NCI-H1417 treated with DMSO at 0.1 percent for 48 hours (cell line): ENCODE measurements around the gene TUBB.
"Not testable (repeated sequence)": the region's sequence is repeated elsewhere in the genome, so short reads cannot be mapped to it uniquely, and the experiment has no call there.

ENCODE experiments used
- DNase-seq: peaks from one replicate; lab custom pipeline; 2025; lab: John Stamatoyannopoulos, UW

The TUBB gene

DNA sequence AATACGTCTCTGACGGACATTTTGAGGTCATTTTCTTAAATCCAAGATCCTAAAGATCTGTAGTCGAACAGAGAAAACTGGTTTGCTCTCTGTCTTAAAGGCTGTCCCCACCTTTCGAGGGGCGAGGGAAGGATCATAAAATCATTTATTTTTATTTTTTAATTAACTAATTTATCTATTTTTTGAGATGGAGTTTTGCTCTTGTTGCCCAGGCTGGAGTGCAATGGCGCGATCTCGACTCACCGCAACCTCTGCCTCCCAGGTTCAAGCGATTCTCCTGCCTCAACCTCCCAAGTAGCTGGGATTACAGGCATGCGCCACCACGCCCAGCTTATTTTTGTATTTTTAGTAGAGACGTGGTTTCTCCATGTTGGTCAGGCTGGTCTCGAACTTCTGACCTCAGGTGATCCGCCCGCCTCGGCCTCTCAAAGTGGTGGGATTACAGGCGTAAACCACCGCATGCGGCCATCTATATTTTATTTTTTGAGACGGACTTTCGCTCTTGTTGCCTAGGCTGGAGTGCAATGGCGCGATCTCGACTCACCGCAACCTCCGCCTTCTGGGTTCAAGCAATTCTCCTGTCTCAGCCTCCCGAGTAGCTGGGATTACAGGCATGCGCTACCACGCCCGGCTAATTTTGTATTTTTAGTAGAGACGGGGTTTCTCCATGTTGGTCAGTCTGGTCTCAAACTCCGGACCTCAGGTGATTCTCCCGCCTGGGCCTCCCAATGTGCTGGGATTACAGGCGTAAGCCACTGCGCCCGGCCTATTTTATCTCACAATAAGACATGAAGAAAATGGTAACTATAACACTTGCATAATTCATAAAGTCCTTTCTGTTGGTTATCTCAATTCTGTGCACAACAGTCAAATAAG is 2.1 kb upstream of the TUBB start:
- not testable (repeated sequence) for DNase-seq

DNA sequence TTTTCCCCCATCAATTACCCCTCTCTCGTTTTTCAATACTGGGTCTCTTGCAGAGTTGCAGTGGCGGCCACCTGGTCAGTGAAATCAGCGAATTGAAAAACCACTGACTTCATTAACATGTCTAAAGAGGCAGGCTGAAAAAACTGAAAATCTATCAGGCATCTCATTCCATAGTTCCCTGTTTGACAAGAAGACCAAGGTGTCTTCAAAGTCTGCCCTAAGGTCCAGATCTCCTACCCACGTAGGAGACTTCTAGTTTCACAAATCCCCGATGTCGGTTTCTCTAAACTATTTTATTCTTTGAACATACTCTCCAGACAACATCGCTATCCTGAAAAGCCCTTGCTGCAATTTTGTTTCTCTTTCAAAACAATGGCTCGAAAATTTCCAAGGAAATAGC is 796 bp upstream of the TUBB start:
- DNase-seq: no peak

DNA sequence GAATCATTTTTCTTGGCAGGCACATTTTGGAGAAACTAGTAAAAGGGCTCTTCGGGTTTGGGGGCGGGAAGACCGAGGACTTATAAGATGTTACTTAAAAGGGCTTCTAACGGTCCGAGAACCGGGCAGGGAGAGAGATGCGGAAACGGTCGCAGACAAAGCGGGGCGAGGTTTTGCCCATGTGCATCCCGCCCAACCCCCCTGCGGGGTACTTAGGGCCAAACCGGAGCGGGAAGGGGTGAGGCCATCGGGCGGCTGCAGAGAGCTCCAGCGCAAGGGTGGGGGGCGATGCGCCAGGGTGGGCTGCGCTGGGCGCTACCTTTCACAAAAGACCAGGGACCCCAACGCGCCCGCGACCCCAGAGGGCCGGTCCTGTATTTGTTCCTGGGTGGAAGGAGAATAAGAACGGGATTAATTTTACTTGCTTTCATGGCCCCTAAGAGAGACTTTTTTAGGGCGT is 616 bp downstream of the TUBB start:
- DNase-seq: no peak

DNA sequence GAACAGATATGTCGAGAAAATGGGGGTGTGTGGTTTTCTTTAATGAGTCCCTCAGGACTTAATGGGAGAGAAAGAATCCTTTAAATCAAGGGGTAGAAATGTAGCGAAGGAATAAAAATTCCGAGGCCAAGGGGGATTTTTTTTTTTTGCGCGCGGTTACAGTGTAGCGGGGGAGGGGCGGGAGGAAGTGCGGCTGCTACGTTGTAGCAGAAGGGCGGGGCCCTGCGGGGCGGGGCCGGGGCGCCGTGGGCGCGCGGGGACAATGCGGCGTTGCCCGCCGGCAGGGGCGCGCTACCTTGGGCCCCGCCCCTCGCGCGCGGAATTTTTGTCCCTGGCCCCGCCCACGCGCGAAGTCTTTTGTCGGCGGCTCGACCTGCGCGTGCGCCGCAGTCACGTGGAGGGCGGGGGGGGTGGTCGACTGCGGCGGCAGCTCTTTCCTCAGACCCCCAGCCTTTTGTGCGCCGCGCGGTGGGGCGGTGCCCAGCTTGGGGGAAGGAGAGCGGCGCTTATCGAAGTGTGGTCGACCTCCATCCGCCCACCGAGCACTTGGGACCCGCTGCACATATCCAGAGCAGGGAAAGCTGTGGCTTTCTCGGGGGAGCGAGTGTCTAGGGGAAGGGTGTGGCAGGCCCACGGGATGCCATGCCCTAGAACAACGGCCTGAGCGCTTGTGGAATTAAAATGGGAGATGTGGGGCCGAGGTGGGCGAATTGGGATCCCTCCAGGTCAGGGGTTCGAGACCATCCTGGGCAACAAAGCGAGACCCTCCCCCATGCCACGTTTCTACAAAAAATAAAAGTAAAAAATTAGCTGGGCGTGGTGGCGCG is 1.3 kb downstream of the TUBB start:
- peak; percentile 55 for DNase-seq

DNA sequence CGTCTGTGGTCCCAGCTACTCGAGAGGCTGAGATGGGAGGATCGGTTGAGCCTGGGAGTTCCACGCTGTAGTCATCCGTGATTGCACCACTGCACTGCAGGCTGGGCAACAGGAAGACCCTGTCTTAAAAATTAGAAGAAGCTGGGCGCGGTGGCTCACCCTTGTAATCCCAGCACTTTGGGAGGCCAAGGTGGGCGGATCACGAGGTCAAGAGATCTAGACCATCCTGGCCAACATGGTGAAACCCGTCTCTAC is 1.8 kb downstream of the TUBB start:
- not testable (repeated sequence) for DNase-seq

DNA sequence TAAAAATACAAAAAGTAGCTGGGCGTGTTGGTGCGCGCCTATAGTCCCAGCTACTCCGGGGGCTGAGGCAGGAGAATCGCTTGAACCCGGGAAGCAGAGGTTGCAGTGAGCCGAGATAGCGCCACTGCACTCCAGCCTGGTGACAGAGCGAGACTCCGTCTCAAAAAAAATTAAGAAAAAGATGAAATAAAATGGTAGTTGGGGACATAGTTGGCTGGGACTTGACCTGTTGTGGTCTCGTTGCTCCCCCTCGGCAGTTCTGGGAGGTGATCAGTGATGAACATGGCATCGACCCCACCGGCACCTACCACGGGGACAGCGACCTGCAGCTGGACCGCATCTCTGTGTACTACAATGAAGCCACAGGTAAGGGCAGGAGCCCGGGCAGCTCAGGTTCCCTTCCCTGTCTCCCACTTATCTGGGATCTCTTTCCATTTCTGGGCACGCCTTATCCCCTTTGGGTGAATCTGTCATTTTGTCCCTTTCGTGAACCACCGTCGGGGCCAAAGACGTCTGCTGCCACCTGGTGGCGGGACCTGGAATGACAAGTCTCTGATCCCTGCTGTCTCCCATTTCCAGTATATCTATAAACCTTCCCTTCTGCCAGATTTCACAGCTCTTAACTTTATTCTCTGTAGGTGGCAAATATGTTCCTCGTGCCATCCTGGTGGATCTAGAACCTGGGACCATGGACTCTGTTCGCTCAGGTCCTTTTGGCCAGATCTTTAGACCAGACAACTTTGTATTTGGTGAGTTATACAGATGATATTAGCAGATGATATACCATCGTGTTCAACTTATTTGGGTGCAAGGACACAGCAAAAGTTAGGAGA is 2.3 kb downstream of the TUBB start:
- DNase-seq: no peak

DNA sequence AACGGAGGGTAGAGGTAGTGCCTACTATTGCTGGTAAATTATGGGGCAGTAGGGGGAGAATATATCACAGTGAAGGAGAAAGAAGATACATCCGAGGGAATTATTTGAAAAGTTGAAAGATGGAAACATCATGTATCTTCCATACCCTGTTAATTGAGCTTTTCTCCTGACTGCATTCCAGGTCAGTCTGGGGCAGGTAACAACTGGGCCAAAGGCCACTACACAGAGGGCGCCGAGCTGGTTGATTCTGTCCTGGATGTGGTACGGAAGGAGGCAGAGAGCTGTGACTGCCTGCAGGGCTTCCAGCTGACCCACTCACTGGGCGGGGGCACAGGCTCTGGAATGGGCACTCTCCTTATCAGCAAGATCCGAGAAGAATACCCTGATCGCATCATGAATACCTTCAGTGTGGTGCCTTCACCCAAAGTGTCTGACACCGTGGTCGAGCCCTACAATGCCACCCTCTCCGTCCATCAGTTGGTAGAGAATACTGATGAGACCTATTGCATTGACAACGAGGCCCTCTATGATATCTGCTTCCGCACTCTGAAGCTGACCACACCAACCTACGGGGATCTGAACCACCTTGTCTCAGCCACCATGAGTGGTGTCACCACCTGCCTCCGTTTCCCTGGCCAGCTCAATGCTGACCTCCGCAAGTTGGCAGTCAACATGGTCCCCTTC is 3.1 kb downstream of the TUBB start:
- not testable (repeated sequence) for DNase-seq

DNA sequence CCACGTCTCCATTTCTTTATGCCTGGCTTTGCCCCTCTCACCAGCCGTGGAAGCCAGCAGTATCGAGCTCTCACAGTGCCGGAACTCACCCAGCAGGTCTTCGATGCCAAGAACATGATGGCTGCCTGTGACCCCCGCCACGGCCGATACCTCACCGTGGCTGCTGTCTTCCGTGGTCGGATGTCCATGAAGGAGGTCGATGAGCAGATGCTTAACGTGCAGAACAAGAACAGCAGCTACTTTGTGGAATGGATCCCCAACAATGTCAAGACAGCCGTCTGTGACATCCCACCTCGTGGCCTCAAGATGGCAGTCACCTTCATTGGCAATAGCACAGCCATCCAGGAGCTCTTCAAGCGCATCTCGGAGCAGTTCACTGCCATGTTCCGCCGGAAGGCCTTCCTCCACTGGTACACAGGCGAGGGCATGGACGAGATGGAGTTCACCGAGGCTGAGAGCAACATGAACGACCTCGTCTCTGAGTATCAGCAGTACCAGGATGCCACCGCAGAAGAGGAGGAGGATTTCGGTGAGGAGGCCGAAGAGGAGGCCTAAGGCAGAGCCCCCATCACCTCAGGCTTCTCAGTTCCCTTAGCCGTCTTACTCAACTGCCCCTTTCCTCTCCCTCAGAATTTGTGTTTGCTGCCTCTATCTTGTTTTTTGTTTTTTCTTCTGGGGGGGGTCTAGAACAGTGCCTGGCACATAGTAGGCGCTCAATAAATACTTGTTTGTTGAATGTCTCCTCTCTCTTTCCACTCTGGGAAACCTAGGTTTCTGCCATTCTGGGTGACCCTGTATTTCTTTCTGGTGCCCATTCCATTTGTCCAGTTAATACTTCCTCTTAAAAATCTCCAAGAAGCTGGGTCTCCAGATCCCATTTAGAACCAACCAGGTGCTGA is 3.9 kb downstream of the TUBB start:
- not testable (repeated sequence) for DNase-seq

DNA sequence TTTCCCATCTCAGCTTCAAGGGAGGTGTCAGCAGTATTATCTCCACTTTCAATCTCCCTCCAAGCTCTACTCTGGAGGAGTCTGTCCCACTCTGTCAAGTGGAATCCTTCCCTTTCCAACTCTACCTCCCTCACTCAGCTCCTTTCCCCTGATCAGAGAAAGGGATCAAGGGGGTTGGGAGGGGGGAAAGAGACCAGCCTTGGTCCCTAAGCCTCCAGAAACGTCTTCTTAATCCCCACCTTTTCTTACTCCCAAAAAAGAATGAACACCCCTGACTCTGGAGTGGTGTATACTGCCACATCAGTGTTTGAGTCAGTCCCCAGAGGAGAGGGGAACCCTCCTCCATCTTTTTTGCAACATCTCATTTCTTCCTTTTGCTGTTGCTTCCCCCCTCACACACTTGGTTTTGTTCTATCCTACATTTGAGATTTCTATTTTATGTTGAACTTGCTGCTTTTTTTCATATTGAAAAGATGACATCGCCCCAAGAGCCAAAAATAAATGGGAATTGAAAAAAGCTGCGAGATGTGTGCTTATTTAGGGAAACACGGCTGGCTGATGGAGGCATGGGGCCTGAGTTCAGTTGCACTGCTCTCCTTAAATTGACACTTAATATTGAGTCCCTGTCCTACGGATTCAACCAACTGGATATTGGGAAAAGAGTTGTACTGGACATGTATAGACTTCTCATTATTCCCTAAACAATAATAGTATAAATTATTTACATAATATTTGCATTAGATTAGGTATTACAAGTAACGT is 4.9 kb downstream of the TUBB start:
- DNase-seq: no peak

DNA sequence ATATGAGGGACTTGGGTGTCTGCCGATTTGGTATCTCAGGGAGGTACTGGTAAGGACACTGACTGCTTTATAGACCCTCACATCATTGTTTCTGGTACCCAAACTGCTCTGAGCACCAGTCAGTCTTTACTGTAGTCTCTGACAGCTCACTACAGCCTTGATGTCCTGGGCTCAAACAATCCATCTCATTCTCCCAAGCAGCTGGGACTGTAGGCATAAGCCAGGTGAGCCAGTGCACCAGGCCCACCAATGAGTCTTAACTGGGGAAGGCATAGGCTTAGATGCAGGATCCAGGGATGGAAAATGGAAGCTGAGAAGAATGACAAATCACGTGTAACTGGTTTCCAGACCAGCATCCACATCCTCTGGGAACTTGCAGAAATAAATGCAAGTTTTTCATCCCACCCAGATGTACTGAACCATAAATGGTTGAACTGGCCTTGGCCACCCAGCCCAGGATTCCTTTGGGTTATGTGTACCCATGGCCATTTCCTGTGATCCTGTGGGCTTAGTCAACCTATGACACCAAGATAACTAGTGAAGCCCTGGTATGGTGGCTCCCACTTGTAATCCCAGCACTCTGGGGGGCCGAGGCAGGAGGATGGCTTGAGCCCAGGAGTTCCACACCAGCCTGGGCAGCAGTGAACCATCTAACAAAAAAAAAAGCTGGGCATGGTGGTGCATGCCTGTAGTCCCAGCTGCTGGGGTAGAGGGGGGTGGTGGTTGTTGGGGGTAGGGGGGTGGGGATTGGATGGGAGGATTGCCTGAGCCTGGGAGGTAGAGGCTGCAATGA is 5.8 kb downstream of the TUBB start:
- DNase-seq: no peak

DNA sequence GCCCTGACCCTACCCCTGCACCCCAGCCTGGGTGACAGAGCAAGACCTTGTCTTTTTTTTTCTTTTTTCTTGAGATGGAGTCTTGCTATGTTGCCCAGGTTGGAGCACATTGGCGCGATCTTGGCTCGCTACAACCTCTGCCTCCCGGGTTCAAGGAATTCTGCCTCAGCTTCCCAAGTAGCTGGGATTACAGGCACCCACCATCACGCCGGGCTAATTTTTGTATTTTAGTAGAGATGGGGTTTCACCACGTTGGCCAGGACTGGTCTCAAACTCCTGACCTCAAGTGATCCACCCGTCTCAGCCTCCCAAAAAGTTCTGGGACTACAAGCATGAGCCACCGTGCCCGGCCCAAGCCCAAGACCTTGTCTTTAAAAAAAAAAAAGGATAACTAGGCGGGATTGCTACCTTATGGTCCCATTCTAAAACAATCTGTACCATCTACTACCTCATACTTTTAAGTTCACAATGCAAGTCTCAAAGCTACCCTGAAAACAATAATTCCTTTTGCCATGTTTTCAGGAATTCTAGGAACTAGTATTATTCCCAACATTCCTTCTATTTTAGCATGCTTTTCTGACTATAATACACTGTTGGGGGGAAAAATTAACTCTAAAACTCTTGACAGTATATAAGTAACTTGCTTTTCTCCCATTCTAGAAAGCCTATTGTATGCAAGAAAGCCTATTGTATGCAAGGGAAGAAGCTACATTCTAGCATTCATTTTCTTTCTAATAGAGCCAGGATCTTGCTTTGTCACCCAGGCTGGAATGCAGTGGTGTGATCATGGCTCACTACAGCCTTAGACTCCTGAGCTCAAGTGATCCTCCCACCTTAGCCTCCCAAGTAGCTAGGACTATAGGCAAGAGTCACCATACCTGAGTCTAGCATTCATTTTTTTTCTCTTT is 6.6 kb downstream of the TUBB start:
- no peak for DNase-seq

DNA sequence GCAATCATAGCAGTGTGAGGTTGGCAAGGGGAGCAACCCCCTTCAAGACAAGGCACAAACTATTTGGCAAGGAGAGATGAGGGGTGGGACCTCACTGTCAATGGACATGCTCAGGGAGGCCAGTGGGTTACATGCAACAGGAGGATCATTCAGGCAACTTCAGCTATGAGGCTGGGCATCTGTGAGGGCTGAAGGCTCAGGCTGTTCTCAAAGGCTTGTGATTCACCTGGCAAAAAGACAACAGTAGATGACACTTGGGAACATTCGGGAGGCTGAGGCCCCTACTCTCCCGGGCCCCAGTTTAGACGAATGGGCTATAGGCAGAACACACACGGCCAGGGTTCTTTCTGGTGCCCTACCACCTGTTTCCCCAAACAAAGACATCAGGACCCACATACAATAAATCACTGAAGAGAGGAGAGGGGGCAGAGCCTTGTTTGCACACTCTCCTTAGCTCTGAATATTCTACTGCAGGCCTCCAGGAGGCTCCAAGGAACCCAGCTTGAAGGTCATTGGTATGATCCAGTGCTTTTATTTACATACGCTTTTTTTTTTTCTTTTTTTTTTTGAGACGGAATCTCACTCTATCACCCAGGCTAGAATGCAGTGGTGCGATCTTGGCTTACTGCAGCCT is 7.9 kb downstream of the TUBB start:
- DNase-seq: no peak

DNA sequence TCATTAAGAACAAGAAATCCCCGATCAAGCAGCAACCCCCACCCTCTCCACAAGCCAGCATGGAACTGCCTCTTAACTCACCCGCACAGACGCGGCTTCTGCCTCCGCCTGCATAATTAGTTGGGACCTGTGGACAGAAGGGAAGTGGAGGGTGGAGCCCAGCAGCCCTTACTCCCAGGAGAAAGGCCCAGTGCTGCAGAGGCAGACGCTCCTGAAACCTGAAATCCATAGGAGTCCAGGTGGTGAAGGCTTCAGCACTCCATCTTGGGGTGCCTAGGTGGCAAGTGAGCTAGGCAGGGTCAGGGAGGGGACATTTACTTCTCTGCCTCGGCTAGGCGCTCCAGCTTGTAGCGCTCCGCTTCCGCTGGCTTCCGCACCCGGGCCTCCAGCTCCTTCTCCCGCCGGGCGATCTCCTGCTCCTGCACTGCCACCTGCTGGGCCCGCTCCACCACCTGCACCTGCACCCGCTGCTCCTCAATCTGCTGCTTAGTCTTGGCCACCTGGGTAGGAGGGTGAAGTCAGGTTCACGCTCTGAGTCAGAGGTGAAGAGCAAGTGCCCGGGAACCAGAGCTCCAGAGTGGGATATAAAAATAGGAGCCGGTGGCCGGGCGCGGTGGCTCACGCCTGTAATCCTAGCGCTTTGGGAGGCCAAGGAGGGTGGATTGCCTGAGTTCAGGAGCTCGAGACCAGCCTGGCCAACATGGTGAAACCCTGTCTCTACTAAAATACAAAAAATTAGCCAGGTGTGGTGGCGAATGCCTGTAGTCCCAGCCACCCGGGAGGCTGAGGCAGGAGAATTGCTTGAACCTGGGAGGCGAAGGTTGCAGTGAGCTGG is 10.7 kb downstream of the TUBB start:
- DNase-seq: peak; percentile 50

DNA sequence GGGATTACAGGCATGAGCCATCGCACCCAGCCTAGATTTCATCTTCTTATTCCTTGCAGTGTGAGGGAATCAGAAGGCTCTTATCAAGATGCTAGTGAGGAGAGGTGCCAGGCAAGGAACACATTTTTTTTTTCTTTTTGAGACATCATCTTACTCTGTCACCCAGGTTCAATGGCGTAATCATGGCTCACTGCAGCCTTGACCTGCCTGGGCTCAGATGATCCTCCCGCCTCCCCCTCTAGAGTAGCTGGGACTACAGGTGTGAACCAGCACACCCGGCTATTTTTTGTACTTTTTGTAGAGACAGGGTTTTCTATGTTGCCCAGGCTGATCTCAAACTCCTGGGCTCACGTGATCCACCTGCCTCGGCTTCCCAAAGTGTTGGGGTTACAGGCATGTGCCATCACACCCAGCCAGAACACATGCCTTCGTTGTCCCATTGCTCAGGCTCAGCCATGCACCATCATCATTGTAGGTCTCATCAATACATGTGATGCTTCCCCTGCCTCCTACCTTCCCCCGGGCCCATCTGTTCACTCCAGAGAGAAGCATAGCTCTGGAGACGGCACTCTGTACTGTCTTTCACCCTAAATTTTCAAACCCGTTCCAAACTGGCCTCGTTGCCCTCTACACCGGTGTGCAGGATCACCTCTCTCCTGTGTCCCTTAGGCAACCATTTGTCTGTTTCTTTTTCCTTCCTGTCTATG is 12.2 kb downstream of the TUBB start:
- no peak for DNase-seq

DNA sequence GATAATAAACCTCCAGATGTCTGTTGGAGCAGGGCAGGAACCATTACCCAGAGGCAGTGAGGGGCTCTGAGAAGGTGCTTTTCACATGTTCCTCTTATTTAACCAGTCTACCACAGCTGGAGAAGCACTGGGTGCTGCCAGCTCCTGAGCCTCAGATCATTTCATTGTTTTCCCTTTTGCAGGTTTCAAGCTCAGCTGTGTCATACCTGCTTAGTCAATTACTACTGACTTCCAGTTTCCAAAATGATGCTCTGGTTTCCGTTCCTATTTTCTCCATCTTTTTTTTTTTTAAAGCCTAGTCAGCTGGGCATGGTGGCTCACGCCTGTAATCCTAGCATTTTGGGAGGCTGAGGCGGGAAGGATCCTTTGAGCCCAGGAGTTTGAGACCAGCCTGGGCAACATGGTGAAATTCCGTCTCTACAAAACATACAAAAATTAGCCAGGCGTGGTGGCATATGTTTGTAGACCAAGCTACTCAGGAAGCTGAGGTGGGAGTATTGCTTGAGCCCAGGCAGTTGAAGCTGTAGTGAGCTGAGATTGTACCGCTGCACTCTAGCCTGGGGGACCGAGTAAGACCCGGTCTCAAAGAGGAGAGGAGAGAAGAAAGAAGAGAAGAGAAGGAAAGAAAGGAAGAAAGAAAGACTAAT is 15.6 kb downstream of the TUBB start:
- no peak for DNase-seq

DNA sequence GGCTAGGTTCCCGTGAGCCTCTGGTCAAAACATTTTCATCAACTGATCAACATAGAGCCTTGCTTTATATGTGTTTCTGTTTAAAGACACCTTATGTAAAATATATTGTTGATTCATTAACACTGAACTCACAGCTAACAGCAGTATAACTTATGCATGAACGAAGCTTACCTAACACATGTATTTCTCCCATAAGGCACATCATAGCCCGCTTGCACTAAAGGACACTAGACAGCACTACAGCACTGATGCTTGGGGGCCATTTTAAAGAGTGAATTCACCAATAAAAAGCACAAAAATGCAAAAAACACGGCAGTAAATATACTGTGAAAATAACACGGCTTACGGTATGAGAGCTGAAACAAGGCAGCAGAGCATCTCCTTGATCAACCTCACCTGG is 18.4 kb downstream of the TUBB start:
- DNase-seq: no peak
